HEK293 (cell line): Measurements from ENCODE around the gene ATP8A1.

Experiments used
- ATF2 ChIP-seq: fragments of 450-650 bp; formaldehyde crosslinking; IDR thresholded peaks from 2 replicates; pipeline ENCODE4 v1.5.1; 2016; ENCODE audit warnings: missing biosample characterization, missing genetic modification characterization, low read depth
- CTCF ChIP-seq: fragments of 450-650 bp; formaldehyde crosslinking; IDR thresholded peaks from 2 replicates; pipeline ENCODE4 v1.5.1; 2016; ENCODE audit warnings: missing biosample characterization, missing genetic modification characterization
- HOXC10 ChIP-seq: sonication (generic); formaldehyde crosslinking; IDR thresholded peaks from 2 replicates; pipeline ENCODE4 v1.8.1; 2023; ENCODE audit warnings: mild to moderate bottlenecking, missing genetic modification reagents
- KLF1 ChIP-seq: fragments of 450-650 bp; formaldehyde crosslinking; IDR thresholded peaks from 2 replicates; pipeline ENCODE4 v1.5.1; 2016; ENCODE audit warnings: missing biosample characterization, missing genetic modification characterization
- OSR2 ChIP-seq: fragments of 450-650 bp; formaldehyde crosslinking; IDR thresholded peaks from 2 replicates; pipeline ENCODE4 v1.5.1; 2016; ENCODE audit warnings: missing biosample characterization, missing genetic modification characterization
- REST ChIP-seq: fragments of 450-650 bp; formaldehyde crosslinking; IDR thresholded peaks from 2 replicates; pipeline ENCODE4 v1.5.1; 2016; ENCODE audit warnings: missing biosample characterization, missing genetic modification characterization
- SP7 ChIP-seq: fragments of 450-650 bp; formaldehyde crosslinking; IDR thresholded peaks from 2 replicates; pipeline ENCODE4 v1.5.1; 2016; ENCODE audit warnings: missing biosample characterization, missing genetic modification characterization
- ZBTB11 ChIP-seq: fragments of 450-650 bp; formaldehyde crosslinking; conservative IDR thresholded peaks from 2 replicates; pipeline ENCODE4 v1.5.1; 2016; ENCODE audit warnings: low read depth, missing biosample characterization, missing genetic modification characterization
- ZBTB17 ChIP-seq: fragments of 450-650 bp; formaldehyde crosslinking; IDR thresholded peaks from 2 replicates; pipeline ENCODE4 v1.5.1; 2016; ENCODE audit warnings: missing biosample characterization, missing genetic modification characterization
- ZNF184 ChIP-seq: fragments of 450-650 bp; IDR thresholded peaks from 2 replicates; pipeline ENCODE4 v1.5.1; 2018; ENCODE audit warnings: missing biosample characterization, mild to moderate bottlenecking, missing genetic modification characterization
- ZNF544 ChIP-seq: fragments of 450-650 bp; formaldehyde crosslinking; IDR thresholded peaks from 2 replicates; pipeline ENCODE4 v1.5.0; 2017; ENCODE audit warnings: missing biosample characterization, missing genetic modification characterization
- ZNF692 ChIP-seq: fragments of 450-650 bp; formaldehyde crosslinking; IDR thresholded peaks from 2 replicates; pipeline ENCODE4 v1.5.1; 2016; ENCODE audit warnings: missing biosample characterization, missing genetic modification characterization
- ZNF76 ChIP-seq: fragments of 450-650 bp; formaldehyde crosslinking; IDR thresholded peaks from 2 replicates; pipeline ENCODE4; 2016; ENCODE audit warnings: low read depth, missing biosample characterization, missing genetic modification characterization, borderline replicate concordance

GRCh38 chr4:42420140-42420539 is 236.8 kb downstream of the ATP8A1 start:
- no peak for TF ChIP-seq CTCF (tag by site-specific recombination)
- TF ChIP-seq HOXC10 (CRISPR knock-in tag), result no peak
- no peak for TF ChIP-seq ZNF544 (tag by site-specific recombination)
- TF ChIP-seq ZNF76 (tag by site-specific recombination), result no peak
- TF ChIP-seq ZNF184 (tag by site-specific recombination), result no peak
- no peak for TF ChIP-seq REST (tag by site-specific recombination)
- no peak for TF ChIP-seq KLF1 (tag by site-specific recombination)
- TF ChIP-seq SP7, result no peak
- no peak for TF ChIP-seq OSR2 (tag by site-specific recombination)
- TF ChIP-seq ZBTB11 (tag by site-specific recombination), result no peak
- no peak for TF ChIP-seq ATF2 (tag by site-specific recombination)
- no peak for TF ChIP-seq ZNF692 (tag by site-specific recombination)
- no peak for TF ChIP-seq ZBTB17 (tag by site-specific recombination)
